ENCODE results near the gene TEKT5.
"Not testable (repeated sequence)": the region's sequence is repeated elsewhere in the genome, so short reads cannot be mapped to it uniquely, and the experiment has no call there.

TEKT5 gene

DNA sequence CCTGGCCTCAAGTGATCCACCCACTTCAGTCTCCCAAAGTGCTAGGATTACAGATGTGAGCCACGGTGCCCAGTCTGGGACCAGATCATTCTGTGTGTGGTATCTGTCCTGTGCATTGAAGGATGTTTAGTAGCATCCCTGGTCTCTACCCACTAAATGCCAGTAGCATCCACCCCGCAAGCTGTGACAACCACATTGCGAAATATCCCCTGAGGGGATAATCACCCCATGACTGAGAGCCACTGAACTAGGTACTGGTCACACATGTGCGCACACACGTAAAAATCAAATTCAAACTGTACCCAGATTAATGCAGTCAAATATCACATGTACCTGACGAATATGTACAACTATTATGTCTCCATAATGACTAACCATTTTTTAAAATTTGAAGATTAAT is 35.8 kb downstream of the TEKT5 start:
- DNase-seq (ENCODE audit: low spot score): no peak

DNA sequence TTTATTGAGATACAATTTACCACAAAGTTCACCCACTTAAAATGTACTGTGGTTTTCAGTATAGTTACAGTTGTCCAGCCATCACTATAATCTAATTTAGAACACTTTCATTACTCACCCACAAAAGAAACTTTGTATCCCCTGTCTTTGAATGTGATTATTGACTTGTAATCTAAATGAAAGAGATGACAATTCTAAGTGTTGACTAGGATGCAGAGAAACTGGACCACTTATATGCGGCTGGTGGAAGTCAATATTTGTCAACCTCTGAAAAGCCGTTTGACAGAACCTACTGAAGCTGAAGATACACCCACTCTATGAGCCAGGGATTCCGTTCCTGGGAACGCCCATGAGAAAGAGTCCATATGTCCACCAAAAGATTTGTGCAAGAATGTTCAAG is 36.8 kb downstream of the TEKT5 start:
- no peak for DNase-seq (ENCODE audit: low spot score)

GRCh38 chr16:10656618-10657017 is 38.1 kb downstream of the TEKT5 start:
- DNase-seq (ENCODE audit: low spot score): no peak

GRCh38 chr16:10655415-10655977 is 39.2 kb downstream of the TEKT5 start:
- DNase-seq (ENCODE audit: low spot score): no peak

- no peak for DNase-seq (ENCODE audit: low spot score)
These were observed 39.9 kb downstream of the TEKT5 start for GRCh38 chr16:10654592-10655414.

DNA sequence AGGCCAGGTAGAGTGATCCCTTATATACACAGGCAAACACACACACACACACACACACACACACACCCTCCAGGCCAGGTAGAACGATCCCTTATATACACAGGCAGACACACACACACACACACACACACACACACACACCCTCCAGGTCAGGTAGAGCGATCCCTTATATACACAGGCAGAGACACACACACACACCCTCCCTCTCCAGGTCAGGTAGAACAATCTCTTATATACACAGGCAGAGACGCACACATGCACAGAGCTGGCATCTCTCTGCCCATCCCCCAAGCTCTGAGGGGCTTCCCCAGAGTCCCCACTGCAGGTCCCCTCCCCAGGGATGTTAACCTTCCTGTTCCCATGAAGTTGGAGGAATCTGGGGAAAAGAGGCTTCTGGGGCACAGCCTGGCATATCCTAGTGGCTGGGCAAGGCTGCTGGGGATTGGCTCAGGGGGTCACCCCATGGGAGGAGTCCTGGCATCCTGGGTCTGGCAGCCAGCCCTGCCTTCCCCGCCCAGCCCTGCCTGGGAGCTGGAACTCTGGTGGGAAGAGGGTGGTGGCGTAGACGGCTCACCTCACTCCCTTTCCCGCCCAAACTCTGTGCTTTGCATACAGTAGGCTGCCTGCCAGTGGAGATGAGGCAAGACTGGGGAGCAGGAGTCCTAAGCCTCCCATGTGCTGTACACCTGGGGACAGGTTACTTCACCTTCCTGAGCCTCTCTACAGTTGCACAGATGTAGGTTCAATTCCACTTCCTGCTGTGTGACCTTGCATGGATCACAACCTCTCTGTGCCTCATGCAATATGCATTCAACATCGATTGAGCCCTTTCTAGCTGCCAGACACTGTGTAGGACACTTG is 41.8 kb downstream of the TEKT5 start:
- peak; percentile 1 for DNase-seq (ENCODE audit: low spot score)

DNA sequence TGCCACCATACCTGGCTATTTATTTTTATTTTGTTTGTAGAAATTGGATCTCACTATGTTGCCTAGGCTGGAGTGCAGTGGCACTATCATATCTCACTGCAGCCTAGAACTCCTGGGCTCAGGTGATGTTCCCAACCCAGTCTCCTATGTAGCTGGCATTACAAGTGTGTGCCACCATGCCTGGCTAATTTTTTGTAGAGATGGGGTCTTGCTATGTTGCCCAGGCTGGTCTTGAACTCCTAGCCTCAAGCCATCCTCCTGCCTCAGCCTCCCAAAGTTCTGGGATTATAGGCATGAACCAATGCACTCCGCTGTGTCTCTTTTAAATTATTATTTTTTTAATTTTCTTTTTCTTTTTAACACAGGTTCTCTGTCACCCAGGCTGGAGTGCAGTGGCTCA is 45.6 kb downstream of the TEKT5 start:
- DNase-seq (ENCODE audit: low spot score): not testable (repeated sequence)

- no peak for DNase-seq (ENCODE audit: low spot score)
These were observed 46.9 kb downstream of the TEKT5 start for GRCh38 chr16:10647721-10648296.

DNA sequence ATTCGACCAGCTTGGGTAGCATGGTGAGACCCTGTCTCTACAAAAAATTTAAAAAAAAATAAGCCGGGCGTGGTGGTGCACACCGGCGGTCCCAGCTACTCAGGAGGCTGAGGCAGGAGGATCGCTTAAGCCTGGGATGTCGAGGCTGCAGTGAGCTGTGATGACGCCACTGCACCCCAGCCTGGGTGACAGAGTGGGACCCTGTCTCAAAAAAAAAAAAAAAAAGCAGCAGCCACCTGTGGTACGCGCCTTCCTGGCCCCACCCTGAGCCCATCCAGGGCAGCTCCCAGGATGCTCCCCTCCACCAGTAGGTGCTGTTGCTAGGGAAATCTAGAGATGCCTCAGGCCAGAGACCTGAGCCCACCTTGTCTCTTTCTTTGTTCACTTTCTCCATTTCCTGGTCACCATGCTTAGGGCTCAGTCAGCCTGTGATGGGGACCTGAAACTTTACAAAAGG is 47.4 kb downstream of the TEKT5 start:
- no peak for DNase-seq (ENCODE audit: low spot score)

- DNase-seq (ENCODE audit: low spot score): peak; percentile 32
These were observed 48.0 kb downstream of the TEKT5 start for GRCh38 chr16:10646581-10647263.

DNA sequence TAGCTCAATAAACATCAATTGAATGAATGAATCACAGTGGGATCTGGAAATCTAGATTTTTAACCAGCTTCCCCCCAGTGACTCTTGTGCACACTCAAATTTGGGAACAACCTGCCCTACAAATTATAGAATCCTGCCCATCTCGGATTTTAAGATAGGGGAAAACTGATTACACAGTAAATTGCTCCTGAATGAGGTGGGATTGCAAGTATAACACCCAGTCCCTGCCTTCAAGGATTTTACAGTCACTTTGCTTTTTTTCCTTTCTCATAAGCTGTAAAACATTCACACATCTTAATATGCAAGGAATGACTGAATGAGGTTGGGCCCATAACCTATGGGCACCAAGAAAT is 48.5 kb downstream of the TEKT5 start:
- DNase-seq (ENCODE audit: low spot score): no peak

DNA sequence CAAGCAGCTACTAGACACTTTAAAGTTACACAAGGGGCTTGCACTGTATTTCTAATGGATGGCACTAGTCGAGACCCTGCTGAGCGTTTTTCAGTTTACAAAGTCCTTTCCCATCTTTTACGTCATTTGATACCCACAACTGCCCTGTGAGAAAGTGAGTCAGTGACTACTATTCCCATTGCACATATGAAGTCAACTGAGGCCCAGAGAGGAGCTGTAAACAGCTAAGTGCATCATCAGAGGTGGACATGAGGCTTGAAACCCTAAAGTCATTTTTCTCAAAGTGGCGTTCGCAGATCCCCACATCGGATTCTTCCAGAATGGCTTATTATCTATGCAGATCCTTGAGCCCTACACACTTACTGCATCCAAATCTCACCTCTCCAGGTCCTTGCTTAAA is 50.6 kb downstream of the TEKT5 start:
- no peak for DNase-seq (ENCODE audit: low spot score)

DNA sequence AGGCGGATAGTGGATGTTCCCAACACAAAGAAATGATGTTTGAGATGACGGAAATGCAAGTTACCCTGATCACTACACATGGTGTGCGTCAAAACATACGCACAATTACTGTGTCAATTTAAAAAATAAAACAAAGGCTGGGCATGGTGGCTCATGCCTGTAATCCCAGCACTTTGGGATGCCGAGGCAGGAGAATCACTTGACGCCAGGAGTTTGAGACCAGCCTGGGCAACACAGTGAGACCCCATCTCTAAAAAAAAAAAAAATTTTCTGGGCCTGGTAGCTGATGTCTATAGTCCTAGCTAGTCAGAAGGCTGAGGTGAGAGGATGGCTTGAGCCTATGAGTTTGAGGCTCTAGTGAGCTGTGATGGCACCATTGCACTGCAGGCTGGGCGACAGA is 51.8 kb downstream of the TEKT5 start:
- no peak for DNase-seq (ENCODE audit: low spot score)

- no peak for DNase-seq (ENCODE audit: low spot score)
These were observed 52.5 kb downstream of the TEKT5 start for GRCh38 chr16:10641953-10642949.

GRCh38 chr16:10641555-10641952 is 53.2 kb downstream of the TEKT5 start:
- DNase-seq (ENCODE audit: low spot score): no peak

- DNase-seq (ENCODE audit: low spot score): no peak
These were observed 53.8 kb downstream of the TEKT5 start for GRCh38 chr16:10640934-10641333.

- no peak for DNase-seq (ENCODE audit: low spot score)
These were observed 56.6 kb downstream of the TEKT5 start for GRCh38 chr16:10638101-10638500.

DNA sequence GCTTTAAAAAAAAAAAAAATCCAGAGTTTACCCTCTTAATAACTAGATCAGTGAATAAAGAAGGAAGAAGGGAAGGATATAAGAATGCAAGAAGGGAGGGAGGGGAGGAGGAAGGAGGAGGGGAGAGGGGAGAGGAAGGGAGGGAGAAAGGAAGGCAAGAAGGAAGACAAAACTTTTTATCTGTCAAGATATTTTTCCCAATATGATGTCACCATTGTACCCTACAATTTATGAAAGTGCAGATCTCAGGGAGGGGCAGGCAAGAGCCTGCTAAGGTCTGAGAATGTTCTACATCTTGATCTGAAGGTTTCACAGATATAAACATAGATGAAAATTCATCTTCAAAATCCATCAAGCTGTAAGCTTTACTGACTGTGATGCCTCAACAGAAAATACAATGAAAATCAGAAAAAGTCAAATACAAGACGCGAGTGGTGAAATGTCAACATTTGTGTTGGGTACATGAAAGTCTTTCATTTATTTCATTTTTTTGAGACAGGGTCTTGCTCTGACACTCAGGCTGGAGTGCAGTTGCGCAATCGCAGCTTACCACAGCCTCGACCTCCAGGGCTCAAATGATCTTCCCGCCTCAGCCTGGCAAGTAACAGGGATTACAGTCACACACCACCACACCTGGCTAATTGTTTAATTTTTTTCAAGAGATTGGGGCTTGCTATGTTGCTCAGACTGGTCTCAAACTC is 57.2 kb downstream of the TEKT5 start:
- no peak for DNase-seq (ENCODE audit: low spot score)

DNA sequence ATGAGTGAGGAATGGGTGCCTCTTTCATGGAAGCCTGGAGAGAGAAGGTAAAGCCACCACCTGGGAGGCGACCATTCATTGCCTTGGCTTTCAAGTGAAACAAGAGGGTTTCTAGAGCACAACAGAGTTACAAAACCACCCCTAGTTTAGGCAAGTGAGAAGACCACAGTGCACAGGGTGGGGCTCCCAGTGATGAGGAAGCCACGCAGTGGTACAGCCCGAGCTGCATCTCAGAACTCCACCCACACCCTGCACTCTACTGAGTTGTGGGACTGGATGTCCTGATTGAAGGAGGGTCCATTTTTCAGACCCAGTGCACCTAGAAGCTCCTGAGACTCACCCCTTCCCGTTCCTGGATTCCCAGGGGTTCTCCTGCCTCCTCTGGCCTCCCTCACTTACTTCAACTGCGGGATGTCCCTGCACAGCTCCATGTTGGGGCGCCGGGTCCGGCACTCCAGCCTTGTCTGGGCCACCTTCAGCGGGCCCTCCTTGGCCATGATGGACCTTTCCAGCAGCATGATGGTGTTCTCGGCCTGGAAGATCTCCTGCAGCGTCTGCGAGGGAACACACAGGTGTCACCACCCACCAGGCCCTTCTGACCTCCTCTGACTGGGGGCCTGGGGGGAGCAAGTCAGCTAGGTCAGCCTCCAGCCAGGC is 59.2 kb downstream of the TEKT5 start:
- no peak for DNase-seq (ENCODE audit: low spot score)

GRCh38 chr16:10633429-10633828 is 61.3 kb downstream of the TEKT5 start:
- not testable (repeated sequence) for DNase-seq (ENCODE audit: low spot score)

All from kidney tubule cell (primary cell).